Neuron (in vitro differentiated cells): ENCODE results near the gene SRD5A2.

Experiments used
- H2AFZ ChIP-seq: one replicate; pipeline ENCODE4 v1.6.1; 2013; ENCODE audit warnings: low read depth, mild to moderate bottlenecking, inconsistent platforms, low read length, moderate library complexity
- H3K27me3 ChIP-seq: one replicate; pipeline ENCODE4 v1.6.1; 2013; ENCODE audit warnings: low read length; ENCODE audit not compliant: insufficient read depth
- H3K36me3 ChIP-seq: one replicate; pipeline ENCODE4 v1.6.1; 2013; ENCODE audit warnings: low read length; ENCODE audit not compliant: insufficient read depth
- H3K4me1 ChIP-seq: one replicate; pipeline ENCODE4 v1.6.1; 2013; ENCODE audit warnings: low read length; ENCODE audit not compliant: insufficient read depth
- H3K4me3 ChIP-seq: 2 replicates; pipeline ENCODE4 v1.5.1; 2013; ENCODE audit warnings: mild to moderate bottlenecking, low read length, moderate library complexity
- H3K9me3 ChIP-seq: one replicate; pipeline ENCODE4 v1.6.1; 2013; ENCODE audit warnings: low read length

SRD5A2 gene

DNA sequence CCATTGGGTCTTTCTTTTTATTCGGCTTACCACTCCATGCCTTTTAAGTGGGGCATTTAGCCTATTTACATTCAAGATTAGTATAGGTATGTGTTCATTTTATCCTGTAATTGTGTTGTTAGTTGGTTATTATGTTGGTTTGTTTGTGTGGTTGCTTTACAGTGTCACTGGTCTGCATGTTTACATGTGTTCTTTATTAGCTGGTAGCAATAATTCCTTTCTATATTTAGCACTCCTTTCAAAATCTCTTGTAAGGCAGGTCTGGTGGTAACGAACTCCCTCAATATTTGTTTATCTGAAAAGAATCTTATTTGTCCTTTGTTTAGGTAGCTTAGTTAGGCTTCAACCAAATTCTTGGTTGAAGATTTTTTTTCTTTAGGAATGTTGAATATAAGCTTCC is 97.5 kb downstream of the SRD5A2 start:
- H3K36me3 ChIP-seq = no peaks in the 10 kb centered on the region
- no peak overlapping the region for H3K4me3 ChIP-seq
- H3K27me3 ChIP-seq = no peaks in the 10 kb centered on the region
- H2AFZ ChIP-seq = no peak overlapping the region
- H3K9me3 ChIP-seq = no peaks in the 10 kb centered on the region
- H3K4me1 ChIP-seq = no peaks in the 10 kb centered on the region

DNA sequence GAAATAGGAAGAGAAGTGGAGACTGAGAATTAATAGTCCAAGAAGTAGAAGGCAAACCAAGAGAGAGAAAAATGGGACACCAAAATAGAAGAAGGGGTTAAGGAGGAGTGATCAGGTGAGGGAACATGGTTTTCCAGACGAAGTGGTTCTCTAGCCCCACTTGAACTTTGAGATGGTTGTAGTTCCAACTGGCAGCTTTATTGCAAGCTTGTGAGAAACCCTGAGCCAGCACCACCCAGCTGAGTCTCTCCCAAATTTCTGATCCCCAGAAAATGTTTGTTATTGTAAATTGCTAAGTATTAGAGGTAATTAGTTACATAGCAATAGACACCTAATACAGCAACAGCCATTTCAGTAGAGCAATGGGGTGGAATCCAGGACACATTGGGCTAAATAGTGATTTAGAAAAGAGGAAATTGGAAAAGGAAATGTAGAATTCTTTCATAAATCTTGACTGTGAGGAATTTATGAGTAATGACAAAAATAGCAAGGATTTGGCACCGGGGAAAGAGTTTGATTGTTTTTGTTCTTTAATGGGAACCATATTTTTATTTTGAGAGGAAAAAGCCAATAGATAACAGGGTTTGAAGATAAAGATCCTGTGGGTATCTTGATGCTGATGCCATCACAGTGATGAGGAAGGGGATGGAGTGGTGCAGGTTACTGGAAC is 104.1 kb downstream of the SRD5A2 start:
- no peaks in the 10 kb centered on the region for H3K36me3 ChIP-seq
- no peaks in the 10 kb centered on the region for H3K4me1 ChIP-seq
- H3K9me3 ChIP-seq = no peaks in the 10 kb centered on the region
- H3K27me3 ChIP-seq = no peaks in the 10 kb centered on the region
- no peak overlapping the region for H3K4me3 ChIP-seq
- H2AFZ ChIP-seq = no peak overlapping the region

DNA sequence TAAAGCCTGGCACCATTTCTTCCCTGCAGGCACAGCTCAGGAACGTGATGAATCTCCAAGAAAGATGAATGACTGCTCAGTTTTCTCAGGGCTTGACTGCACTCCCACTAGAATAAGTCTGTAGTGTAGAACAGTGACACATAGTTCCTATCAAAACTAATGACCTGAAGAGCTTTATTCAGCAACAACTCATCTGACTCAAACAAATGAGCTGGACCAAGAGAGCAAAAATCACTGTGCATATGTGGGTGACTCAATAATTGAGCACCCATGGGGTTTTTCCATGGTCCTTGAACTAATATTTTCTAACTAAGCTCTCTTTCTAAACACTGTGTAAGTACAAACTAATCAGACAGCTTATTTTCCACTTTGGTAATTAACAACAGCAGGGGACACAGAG is 105.0 kb downstream of the SRD5A2 start:
- Histone ChIP-seq H3K27me3 (no peaks in the 10 kb centered on the region), H2AFZ (no peak overlapping the region), H3K4me1 (no peaks in the 10 kb centered on the region), H3K4me3 (no peak overlapping the region), H3K36me3 (no peaks in the 10 kb centered on the region), H3K9me3 (no peaks in the 10 kb centered on the region)

DNA sequence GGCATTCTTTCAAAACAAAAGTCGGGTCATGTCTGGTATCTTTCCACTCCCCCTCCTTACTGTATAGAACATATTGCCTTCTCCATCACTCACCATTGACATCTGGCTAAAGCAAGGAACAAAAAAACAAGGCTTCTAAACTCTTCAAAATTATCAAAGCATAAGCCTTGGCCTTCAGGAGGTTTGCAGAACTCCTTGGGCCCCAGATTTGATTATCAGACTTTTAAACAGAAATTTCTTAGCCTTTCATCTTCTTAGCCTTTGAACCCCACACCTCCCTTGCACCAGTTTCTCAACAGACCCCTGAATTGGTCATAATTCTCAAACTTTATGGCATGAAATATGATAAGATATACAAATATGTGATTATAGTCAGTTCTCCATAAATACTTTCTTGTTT is 106.4 kb downstream of the SRD5A2 start:
- Histone ChIP-seq H3K4me3 (no peak overlapping the region), H3K36me3 (no peaks in the 10 kb centered on the region), H3K27me3 (no peaks in the 10 kb centered on the region), H3K4me1 (no peaks in the 10 kb centered on the region), H3K9me3 (no peaks in the 10 kb centered on the region), H2AFZ (no peak overlapping the region)
